ENCODE measurements around the gene SLC22A15.

The SLC22A15 gene

GRCh38 chr1:116006486-116006964 is 30.2 kb downstream of the SLC22A15 start:
- no peak overlapping the region for H3K9ac ChIP-seq (ENCODE audit: low read length)
- H2AK5ac ChIP-seq (ENCODE audit: low read length, severe bottlenecking), result no peak overlapping the region
- H3K23ac ChIP-seq (ENCODE audit: low read length in 2 of 2), result no peak overlapping the region
- H3K79me1 ChIP-seq (replicated peaks; ENCODE audit: low read length, poor library complexity, severe bottlenecking), result peaks cover 3% of the 10 kb centered on the region
- no peak overlapping the region for H3K27ac ChIP-seq (ENCODE audit: low read length, poor library complexity, severe bottlenecking)
- no peak overlapping the region for H4K91ac ChIP-seq (ENCODE audit: low read length)
- H3K4me1 ChIP-seq (ENCODE audit: control insufficient read depth, insufficient read depth, low read depth, low read length), result no peaks in the 10 kb centered on the region
- H2AFZ ChIP-seq (ENCODE audit: low read depth, low read length), result no peak overlapping the region
- H3K9me3 ChIP-seq (ENCODE audit: control insufficient read depth, low read length), result no peaks in the 10 kb centered on the region
- no peaks in the 10 kb centered on the region for H3K27me3 ChIP-seq (ENCODE audit: control insufficient read depth in 1 of 2, insufficient read depth in 1 of 2, low read length in 2 of 2)
- no peak overlapping the region for H2BK15ac ChIP-seq (ENCODE audit: low read depth, poor library complexity, severe bottlenecking)
- H3K14ac ChIP-seq (ENCODE audit: low read length in 2 of 2), result no peak overlapping the region
- no peak overlapping the region for H3K18ac ChIP-seq (ENCODE audit: low read depth in 1 of 2, low read length in 2 of 2)
- H3K4me3 ChIP-seq (ENCODE audit: insufficient read depth in 1 of 2, low read depth in 1 of 2, low read length in 2 of 2), result no peak overlapping the region
- no peak overlapping the region for H2BK5ac ChIP-seq (ENCODE audit: low read depth, low read length, poor library complexity, severe bottlenecking)
- peaks cover 14 to 65% of the 10 kb centered on the region in 2 experiments for H3K36me3 ChIP-seq (ENCODE audit: control insufficient read depth in 1 of 2, insufficient read depth in 2 of 2, low read depth in 1 of 2, low read length in 2 of 2)
- WGBS, result 90% methylated on average over 3 of the region's 3 CpGs
- H3K4me2 ChIP-seq (ENCODE audit: low read length, poor library complexity, severe bottlenecking), result no peak overlapping the region
- no peak overlapping the region for H2BK12ac ChIP-seq (ENCODE audit: low read length in 2 of 2)
- H2BK120ac ChIP-seq (ENCODE audit: low read depth, low read length), result no peak overlapping the region
- H4K8ac ChIP-seq (ENCODE audit: low read length), result no peak overlapping the region
- DNase-seq, result peak; percentile 18
- no peak overlapping the region for H3K4ac ChIP-seq (ENCODE audit: low read depth in 1 of 2, low read length in 2 of 2)

GRCh38 chr1:116008656-116009390 is 32.5 kb downstream of the SLC22A15 start:
- Histone ChIP-seq H3K9ac (ENCODE audit: low read length) (no peak overlapping the region), H3K4me2 (ENCODE audit: low read length, poor library complexity, severe bottlenecking) (no peak overlapping the region), H3K4me1 (ENCODE audit: control insufficient read depth, insufficient read depth, low read depth, low read length) (no peaks in the 10 kb centered on the region), H3K27ac (ENCODE audit: low read length, poor library complexity, severe bottlenecking) (no peak overlapping the region), H3K4me3 (ENCODE audit: insufficient read depth in 1 of 2, low read depth in 1 of 2, low read length in 2 of 2) (no peak overlapping the region), H3K36me3 (ENCODE audit: control insufficient read depth in 1 of 2, insufficient read depth in 2 of 2, low read depth in 1 of 2, low read length in 2 of 2) (peaks cover 12 to 52% of the 10 kb centered on the region in 2 experiments), H2AFZ (ENCODE audit: low read depth, low read length) (no peak overlapping the region), H2BK5ac (ENCODE audit: low read depth, low read length, poor library complexity, severe bottlenecking) (no peak overlapping the region), H3K18ac (ENCODE audit: low read depth in 1 of 2, low read length in 2 of 2) (no peak overlapping the region), H3K79me1 (replicated peaks; ENCODE audit: low read length, poor library complexity, severe bottlenecking) (peaks cover 3% of the 10 kb centered on the region), H3K9me3 (ENCODE audit: control insufficient read depth, low read length) (no peaks in the 10 kb centered on the region), H4K91ac (ENCODE audit: low read length) (no peak overlapping the region), H2AK5ac (ENCODE audit: low read length, severe bottlenecking) (no peak overlapping the region), H2BK15ac (ENCODE audit: low read depth, poor library complexity, severe bottlenecking) (no peak overlapping the region), H3K4ac (ENCODE audit: low read depth in 1 of 2, low read length in 2 of 2) (no peak overlapping the region), H3K27me3 (ENCODE audit: control insufficient read depth in 1 of 2, insufficient read depth in 1 of 2, low read length in 2 of 2) (no peaks in the 10 kb centered on the region), H3K14ac (ENCODE audit: low read length in 2 of 2) (no peak overlapping the region), H2BK120ac (ENCODE audit: low read depth, low read length) (no peak overlapping the region), H3K23ac (ENCODE audit: low read length in 2 of 2) (no peak overlapping the region), H4K8ac (ENCODE audit: low read length) (no peak overlapping the region), H2BK12ac (ENCODE audit: low read length in 2 of 2) (no peak overlapping the region)
- no peak for DNase-seq
- 94% methylated on average over 5 of the region's 6 CpGs for WGBS

- DNase-seq, result no peak
Measured at GRCh38 chr1:116012716-116013115, 36.4 kb downstream of the SLC22A15 start.

GRCh38 chr1:116015679-116016078 is 39.4 kb downstream of the SLC22A15 start:
- Histone ChIP-seq H2BK12ac (ENCODE audit: low read length in 2 of 2) (no peak overlapping the region), H3K27ac (ENCODE audit: low read length, poor library complexity, severe bottlenecking) (no peak overlapping the region), H3K23ac (ENCODE audit: low read length in 2 of 2) (no peak overlapping the region), H2BK5ac (ENCODE audit: low read depth, low read length, poor library complexity, severe bottlenecking) (no peak overlapping the region), H3K79me1 (replicated peaks; ENCODE audit: low read length, poor library complexity, severe bottlenecking) (no peaks in the 10 kb centered on the region), H3K4me2 (ENCODE audit: low read length, poor library complexity, severe bottlenecking) (no peak overlapping the region), H3K18ac (ENCODE audit: low read depth in 1 of 2, low read length in 2 of 2) (no peak overlapping the region), H3K4me3 (ENCODE audit: insufficient read depth in 1 of 2, low read depth in 1 of 2, low read length in 2 of 2) (no peak overlapping the region), H3K36me3 (ENCODE audit: control insufficient read depth in 1 of 2, insufficient read depth in 2 of 2, low read depth in 1 of 2, low read length in 2 of 2) (peaks cover 6 to 27% of the 10 kb centered on the region in 2 experiments), H2AK5ac (ENCODE audit: low read length, severe bottlenecking) (no peak overlapping the region), H3K27me3 (ENCODE audit: control insufficient read depth in 1 of 2, insufficient read depth in 1 of 2, low read length in 2 of 2) (no peaks in the 10 kb centered on the region), H2BK15ac (ENCODE audit: low read depth, poor library complexity, severe bottlenecking) (no peak overlapping the region), H3K4ac (ENCODE audit: low read depth in 1 of 2, low read length in 2 of 2) (no peak overlapping the region), H3K9me3 (ENCODE audit: control insufficient read depth, low read length) (no peaks in the 10 kb centered on the region), H4K8ac (ENCODE audit: low read length) (no peak overlapping the region), H3K14ac (ENCODE audit: low read length in 2 of 2) (no peak overlapping the region), H4K91ac (ENCODE audit: low read length) (no peak overlapping the region), H3K4me1 (ENCODE audit: control insufficient read depth, insufficient read depth, low read depth, low read length) (no peaks in the 10 kb centered on the region), H3K9ac (ENCODE audit: low read length) (no peak overlapping the region), H2AFZ (ENCODE audit: low read depth, low read length) (no peak overlapping the region), H2BK120ac (ENCODE audit: low read depth, low read length) (no peak overlapping the region)
- whole genome bisulfite sequencing, result 96% methylated on average over 1 of the region's 1 CpG
- no peak for DNase-seq

More at GRCh38 chr1:116012716-116013115, 36.4 kb downstream of the SLC22A15 start:
- Histone ChIP-seq H3K79me1 (replicated peaks; ENCODE audit: low read length, poor library complexity, severe bottlenecking) (peaks cover 1% of the 10 kb centered on the region), H4K91ac (ENCODE audit: low read length) (no peak overlapping the region), H3K14ac (ENCODE audit: low read length in 2 of 2) (no peak overlapping the region), H3K4me2 (ENCODE audit: low read length, poor library complexity, severe bottlenecking) (no peak overlapping the region), H3K36me3 (ENCODE audit: control insufficient read depth in 1 of 2, insufficient read depth in 2 of 2, low read depth in 1 of 2, low read length in 2 of 2) (peaks cover 11 to 38% of the 10 kb centered on the region in 2 experiments), H2AK5ac (ENCODE audit: low read length, severe bottlenecking) (no peak overlapping the region), H3K18ac (ENCODE audit: low read depth in 1 of 2, low read length in 2 of 2) (no peak overlapping the region), H3K9ac (ENCODE audit: low read length) (no peak overlapping the region), H3K23ac (ENCODE audit: low read length in 2 of 2) (no peak overlapping the region), H3K4me1 (ENCODE audit: control insufficient read depth, insufficient read depth, low read depth, low read length) (no peaks in the 10 kb centered on the region), H2BK12ac (ENCODE audit: low read length in 2 of 2) (no peak overlapping the region), H3K9me3 (ENCODE audit: control insufficient read depth, low read length) (no peaks in the 10 kb centered on the region), H2BK5ac (ENCODE audit: low read depth, low read length, poor library complexity, severe bottlenecking) (no peak overlapping the region), H4K8ac (ENCODE audit: low read length) (no peak overlapping the region), H3K4me3 (ENCODE audit: insufficient read depth in 1 of 2, low read depth in 1 of 2, low read length in 2 of 2) (no peak overlapping the region), H2BK15ac (ENCODE audit: low read depth, poor library complexity, severe bottlenecking) (no peak overlapping the region), H3K27me3 (ENCODE audit: control insufficient read depth in 1 of 2, insufficient read depth in 1 of 2, low read length in 2 of 2) (no peaks in the 10 kb centered on the region), H3K4ac (ENCODE audit: low read depth in 1 of 2, low read length in 2 of 2) (no peak overlapping the region), H2BK120ac (ENCODE audit: low read depth, low read length) (no peak overlapping the region), H3K27ac (ENCODE audit: low read length, poor library complexity, severe bottlenecking) (no peak overlapping the region), H2AFZ (ENCODE audit: low read depth, low read length) (no peak overlapping the region)
- WGBS, result 100% methylated on average over 2 of the region's 2 CpGs

All from mesenchymal stem cell (in vitro differentiated cells and primary cell).